ENCODE results near the gene KIF1A. TPM values are rescaled to one million over a fixed set of nuclear protein-coding genes. Genes with fewer than 3 reads are reported as not detected.

Gene KIF1A
- total and polyA plus RNA-seq, 2 of the 13 experiments (the other 11 are each of a cell fraction or from before 2014, with no cell fraction given), result 0.01 TPM; not detected in 1

GRCh38 chr2:240864475-240864874 is 44.5 kb upstream of the KIF1A start (continued):
- TF ChIP-seq MLX (CRISPR knock-in tag; IDR thresholded peaks at IDR 0.05) (peak; percentile 51; the same call in 1 of the 2 replicates), SIN3B (IDR thresholded peaks at IDR 0.05; ENCODE audit: low read length) (no peak), ZBTB21 (CRISPR knock-in tag; IDR thresholded peaks at IDR 0.05) (no peak), NRL (CRISPR knock-in tag; IDR thresholded peaks at IDR 0.05; ENCODE audit: borderline replicate concordance) (no peak), ZMYM2 (CRISPR knock-in tag; IDR thresholded peaks at IDR 0.05) (no peak), ZNF180 (CRISPR knock-in tag; IDR thresholded peaks at IDR 0.05; ENCODE audit: borderline replicate concordance, low read depth) (no peak), CSRNP2 (CRISPR knock-in tag; conservative IDR thresholded peaks at IDR 0.05; ENCODE audit: low read depth) (no peak), ZNF337 (CRISPR knock-in tag; IDR thresholded peaks at IDR 0.05; ENCODE audit: borderline replicate concordance, low read depth) (0 out of 2 replicates have a peak, but pooled peaks have one; percentile 16), ZNF549 (CRISPR knock-in tag; IDR thresholded peaks at IDR 0.05) (no peak), BHLHE40 (IDR thresholded peaks at IDR 0.05; ENCODE audit: low read length) (no peak), ELF1 (CRISPR knock-in tag; IDR thresholded peaks at IDR 0.05) (no peak; the same call in 1 of the 2 replicates), NFYC (CRISPR knock-in tag; IDR thresholded peaks at IDR 0.05) (no peak), TFDP2 (CRISPR knock-in tag; IDR thresholded peaks at IDR 0.05) (peak; percentile 39; the same call in 1 of the 2 replicates), TMF1 (CRISPR knock-in tag; IDR thresholded peaks at IDR 0.05; ENCODE audit: low read depth) (no peak), ZNF513 (CRISPR knock-in tag; conservative IDR thresholded peaks at IDR 0.05) (no peak), FOXK2 (IDR thresholded peaks at IDR 0.05) (peak; percentile 85), HNRNPUL1 (IDR thresholded peaks at IDR 0.05; ENCODE audit: low read depth, low read length) (no peak), UBTF (CRISPR knock-in tag; IDR thresholded peaks at IDR 0.05) (no peak), ARID2 (CRISPR knock-in tag; IDR thresholded peaks at IDR 0.05; ENCODE audit: borderline replicate concordance) (no peak), CEBPB (IDR thresholded peaks at IDR 0.05; ENCODE audit: borderline replicate concordance, low read depth, low read length) (no peak), NR2C2 (CRISPR knock-in tag; IDR thresholded peaks at IDR 0.05; ENCODE audit: borderline replicate concordance) (0 out of 2 replicates have a peak, but pooled peaks have one; percentile 48), CHD4 (IDR thresholded peaks at IDR 0.05; ENCODE audit: borderline replicate concordance, low read length) (0 out of 2 replicates have a peak, but pooled peaks have one; percentile 38)
